NCI-H1436 (cell line): ENCODE data around the gene MAMDC2.

Experiments
- DNase-seq: peaks from one replicate; lab custom pipeline; 2025; lab: John Stamatoyannopoulos, UW

MAMDC2 gene

GRCh38 chr9:70107558-70107957 is 63.9 kb downstream of the MAMDC2 start:
- DNase-seq: no peak

- DNase-seq: no peak
These were observed 64.5 kb downstream of the MAMDC2 start for GRCh38 chr9:70108181-70108580.

GRCh38 chr9:70110194-70111041 is 66.8 kb downstream of the MAMDC2 start:
- DNase-seq: no peak

- peak; percentile 55 for DNase-seq
These were observed 67.5 kb downstream of the MAMDC2 start for GRCh38 chr9:70111042-70111602.

- DNase-seq: no peak
These were observed 68.1 kb downstream of the MAMDC2 start for GRCh38 chr9:70111641-70112236.

- DNase-seq: no peak
These were observed 69.3 kb downstream of the MAMDC2 start for GRCh38 chr9:70112981-70113380.

GRCh38 chr9:70113403-70114022 is 69.9 kb downstream of the MAMDC2 start:
- DNase-seq: peak; percentile 45

GRCh38 chr9:70114898-70115297 is 71.2 kb downstream of the MAMDC2 start:
- no peak for DNase-seq

GRCh38 chr9:70117835-70118319 is 74.2 kb downstream of the MAMDC2 start:
- DNase-seq: no peak

GRCh38 chr9:70119786-70120185 is 76.1 kb downstream of the MAMDC2 start:
- no peak for DNase-seq

- no peak for DNase-seq
These were observed 77.3 kb downstream of the MAMDC2 start for GRCh38 chr9:70120834-70121510.

- no peak for DNase-seq
These were observed 78.3 kb downstream of the MAMDC2 start for GRCh38 chr9:70121818-70122436.

- DNase-seq: no peak
These were observed 80.0 kb downstream of the MAMDC2 start for GRCh38 chr9:70123695-70124094.

- DNase-seq: no peak
These were observed 82.1 kb downstream of the MAMDC2 start for GRCh38 chr9:70125621-70126263.

GRCh38 chr9:70127036-70127435 is 83.4 kb downstream of the MAMDC2 start:
- DNase-seq: no peak

GRCh38 chr9:70127540-70128416 is 84.1 kb downstream of the MAMDC2 start:
- DNase-seq: no peak

- no peak for DNase-seq
These were observed 86.6 kb downstream of the MAMDC2 start for GRCh38 chr9:70130266-70130665.

GRCh38 chr9:70131296-70131695 is 87.6 kb downstream of the MAMDC2 start:
- DNase-seq: peak; percentile 57

GRCh38 chr9:70133253-70134208 is 89.9 kb downstream of the MAMDC2 start:
- no peak for DNase-seq
